Glomerular endothelial cell (primary cell): ENCODE measurements around the gene RNF126. TPM values are rescaled to one million over a fixed set of nuclear protein-coding genes. Genes with fewer than 3 reads are reported as not detected.
A peak's percentile ranks its signal among the peaks of the same experiment; 100 is the strongest.

ENCODE experiments used
- DNase-seq: peaks from one replicate; pipeline ENCODE4 v3.0.0-alpha.2; 2011; ENCODE audit warnings: low read depth, low spot score; ENCODE audit errors: extremely low read depth
- total RNA-seq: library from RNA; depleted of rRNA; stranded (reverse); fragments of >200 nt; gene quantifications from 2 replicates; pipeline ENCODE4 v1.2.3, GENCODE V29; 2015

RNF126 gene
- total RNA-seq, 1 donor from 2014 or later, result 86.3 TPM

DNA sequence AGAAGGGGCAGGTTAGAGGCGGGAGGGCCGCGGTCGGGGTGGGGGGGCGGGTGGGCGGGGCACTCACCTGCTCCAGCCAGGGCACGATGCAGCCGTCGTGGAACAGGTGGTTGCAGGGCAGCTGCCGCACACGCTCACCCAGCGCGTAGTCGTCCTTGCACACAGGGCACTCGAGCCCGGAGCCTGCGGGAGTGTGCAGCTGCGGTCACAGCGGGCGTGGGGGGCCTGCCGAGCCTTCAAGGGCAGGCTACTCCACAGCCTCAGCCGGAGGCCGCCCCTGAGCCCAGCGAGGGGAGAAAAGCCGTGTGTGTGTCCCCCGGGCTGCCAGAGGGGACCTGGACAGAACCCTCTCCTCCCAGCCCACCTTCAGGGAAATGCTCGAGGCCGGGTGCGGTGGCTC lies 14.7 kb downstream of the RNF126 start:
- DNase-seq, result no peak

DNA sequence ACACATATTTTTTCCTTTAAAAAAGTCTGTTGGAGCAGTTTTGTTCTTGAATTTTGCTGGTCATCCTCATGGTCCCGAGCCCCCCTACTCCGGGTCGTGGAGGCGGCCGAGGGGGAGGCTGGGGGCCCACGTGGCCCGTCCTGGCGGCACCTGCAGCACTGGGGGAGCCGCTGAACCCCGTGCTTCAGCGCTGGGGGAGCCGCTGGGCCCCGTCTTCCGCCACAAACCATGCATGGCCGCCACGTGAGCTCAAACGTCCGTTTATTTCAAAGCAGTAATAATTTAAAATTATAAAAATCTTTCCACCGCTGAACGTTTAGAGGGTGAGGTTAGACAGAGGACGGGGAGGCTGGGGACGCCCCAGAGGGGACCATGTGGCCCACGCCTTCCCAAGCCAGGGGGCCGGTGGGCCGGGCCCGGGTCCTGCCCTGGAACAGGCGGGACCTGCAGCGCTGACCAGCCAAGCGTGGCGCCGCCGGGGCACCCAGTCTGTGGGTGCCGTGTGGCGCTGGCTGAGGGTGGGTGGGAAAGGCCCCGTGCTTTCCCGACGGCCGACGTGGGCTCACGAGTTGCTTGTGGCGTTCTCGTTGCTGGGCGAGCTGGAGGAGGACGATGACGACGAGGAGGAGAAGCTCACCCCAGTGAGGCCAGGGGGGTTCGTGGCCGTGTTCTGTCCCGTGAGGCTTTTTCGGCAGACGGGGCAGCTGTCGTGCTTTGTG lies 15.3 kb downstream of the RNF126 start:
- DNase-seq, result no peak

DNA sequence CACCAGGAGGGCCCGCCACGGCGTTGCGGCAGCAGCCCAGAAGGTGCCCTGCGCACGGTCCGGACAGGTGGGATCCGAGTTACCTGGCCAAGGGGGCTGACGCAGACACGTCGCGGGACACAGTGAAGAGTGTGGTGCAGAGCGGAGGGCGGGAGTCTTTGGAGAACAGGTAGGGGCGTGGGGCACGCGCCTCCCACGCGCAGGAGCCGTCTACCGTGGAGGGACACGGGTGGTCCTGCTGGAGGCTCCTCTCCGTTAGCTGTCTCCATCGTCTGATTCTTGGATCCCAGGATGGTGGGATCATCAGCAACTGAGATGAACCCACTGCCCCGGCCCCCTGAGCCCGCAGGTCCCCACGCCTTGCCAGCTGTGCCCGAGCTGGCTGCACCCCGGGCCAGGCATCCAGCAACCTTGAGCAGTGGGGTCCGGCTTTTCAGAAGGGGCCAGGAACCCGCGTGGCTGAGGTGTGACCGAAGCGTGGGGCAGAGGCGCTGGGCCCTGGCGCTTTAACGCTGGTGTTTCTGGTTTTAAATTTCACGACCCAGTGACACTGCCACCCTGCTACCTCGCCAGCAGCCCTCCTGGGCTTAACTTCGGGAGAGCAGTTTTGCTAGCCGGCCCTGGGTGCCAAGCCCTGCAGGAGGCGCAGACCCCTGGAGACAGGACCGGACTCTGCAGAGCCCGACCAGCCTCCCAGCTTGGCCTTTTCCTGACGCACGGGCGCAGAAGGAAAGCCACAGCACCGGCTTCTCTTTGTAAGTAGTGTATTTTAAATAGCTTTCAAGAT lies 16.0 kb downstream of the RNF126 start:
- no peak for DNase-seq

DNA sequence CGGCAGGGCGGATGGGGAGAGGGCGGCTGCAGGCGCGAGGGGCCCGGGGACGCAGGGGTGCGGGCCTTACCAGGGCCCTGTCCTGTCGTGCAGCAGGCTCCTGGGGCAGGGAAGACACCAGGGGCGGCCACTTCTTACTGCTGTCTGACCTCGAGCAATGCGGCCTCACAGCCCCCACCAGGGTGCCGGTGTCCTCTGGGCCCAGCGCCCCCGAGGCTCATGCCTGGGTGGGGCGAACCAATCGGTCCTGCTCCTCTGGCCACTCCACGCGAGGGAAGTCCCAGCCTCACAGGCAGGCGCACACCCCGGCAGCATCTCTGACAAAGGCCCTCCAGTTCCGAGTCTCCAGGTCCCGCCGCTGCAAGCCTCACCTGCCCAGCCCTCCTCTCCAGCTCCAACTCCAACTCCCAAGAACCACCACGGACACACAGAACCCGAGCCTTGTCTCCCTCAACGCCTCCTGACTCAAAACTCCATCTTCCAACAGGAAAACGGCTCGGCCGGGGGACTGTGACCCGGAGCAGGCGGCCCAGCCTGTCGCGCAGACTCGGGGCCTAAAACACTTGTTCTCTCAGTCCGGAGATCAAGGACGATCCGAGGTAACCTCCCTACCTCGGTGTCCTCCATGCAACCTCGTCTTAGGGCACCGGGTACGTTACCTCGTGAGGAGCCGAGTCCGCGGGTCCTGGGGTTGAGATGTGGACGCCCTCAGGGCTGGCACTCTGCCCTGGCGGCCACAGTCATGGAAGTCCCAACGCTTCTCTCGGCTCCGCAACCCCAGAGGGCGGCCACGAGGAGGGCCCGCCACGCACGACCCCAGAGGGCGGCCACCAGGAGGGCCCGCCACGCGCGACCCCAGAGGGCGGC lies 16.9 kb downstream of the RNF126 start:
- no peak for DNase-seq

DNA sequence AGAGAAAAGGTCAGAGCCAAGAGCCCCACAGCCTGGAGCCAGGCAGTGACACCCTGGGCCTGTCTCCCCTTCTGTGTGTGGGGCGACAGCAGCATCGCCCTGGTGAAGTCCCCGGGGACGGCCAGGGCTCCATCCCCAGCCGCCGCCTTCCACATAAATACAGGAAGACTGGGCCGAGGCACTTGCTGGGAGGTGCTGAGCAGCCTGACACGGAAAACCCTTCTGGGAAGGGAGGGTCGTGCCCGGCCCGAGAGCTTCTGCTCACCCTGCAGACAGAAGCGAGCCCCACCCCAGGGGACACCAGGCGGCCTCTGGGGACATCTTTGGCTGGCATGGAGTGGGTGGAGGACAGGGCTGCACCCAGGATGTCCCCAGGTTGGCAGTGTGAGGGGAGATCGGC lies 18.2 kb downstream of the RNF126 start:
- no peak for DNase-seq

DNA sequence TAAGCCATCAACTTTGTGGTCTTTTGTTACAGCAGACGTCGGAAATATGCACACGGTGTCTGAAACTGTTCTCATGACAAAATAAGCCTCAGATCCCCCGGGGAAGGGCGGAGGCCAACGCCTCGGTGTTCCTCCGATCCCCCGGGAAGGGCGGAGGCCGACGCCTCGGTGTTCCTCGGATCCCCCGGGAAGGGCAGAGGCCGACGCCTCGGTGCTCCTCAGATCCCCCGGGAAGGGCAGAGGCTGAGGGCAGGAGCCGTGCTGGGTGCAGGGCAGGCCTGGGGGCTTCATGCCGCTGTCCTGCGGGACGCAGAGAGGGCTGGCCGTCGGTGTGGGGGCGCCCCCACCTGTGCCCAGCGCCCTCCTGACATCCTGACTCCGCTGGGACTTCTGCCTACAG lies 18.7 kb downstream of the RNF126 start:
- no peak for DNase-seq

DNA sequence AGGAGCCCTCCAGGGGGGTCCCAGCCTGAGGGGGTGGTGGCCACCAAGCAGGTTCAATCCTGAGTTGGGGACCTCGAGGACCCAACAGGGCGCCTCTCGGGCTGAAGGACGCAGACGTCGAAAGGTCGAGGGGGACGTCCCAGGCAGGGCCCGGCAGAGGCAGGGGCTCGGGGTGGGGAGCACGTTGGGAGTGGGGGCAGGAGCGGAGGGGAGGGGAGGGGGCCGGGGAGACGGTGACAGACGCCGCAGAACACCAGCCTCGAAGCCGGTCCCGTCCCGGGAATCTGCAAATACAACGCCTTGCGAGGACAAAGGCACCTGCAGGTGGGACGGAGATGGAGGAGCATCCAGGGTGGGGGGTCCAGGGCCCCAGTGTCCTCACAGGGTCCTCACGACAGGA lies 19.3 kb downstream of the RNF126 start:
- DNase-seq, result no peak

DNA sequence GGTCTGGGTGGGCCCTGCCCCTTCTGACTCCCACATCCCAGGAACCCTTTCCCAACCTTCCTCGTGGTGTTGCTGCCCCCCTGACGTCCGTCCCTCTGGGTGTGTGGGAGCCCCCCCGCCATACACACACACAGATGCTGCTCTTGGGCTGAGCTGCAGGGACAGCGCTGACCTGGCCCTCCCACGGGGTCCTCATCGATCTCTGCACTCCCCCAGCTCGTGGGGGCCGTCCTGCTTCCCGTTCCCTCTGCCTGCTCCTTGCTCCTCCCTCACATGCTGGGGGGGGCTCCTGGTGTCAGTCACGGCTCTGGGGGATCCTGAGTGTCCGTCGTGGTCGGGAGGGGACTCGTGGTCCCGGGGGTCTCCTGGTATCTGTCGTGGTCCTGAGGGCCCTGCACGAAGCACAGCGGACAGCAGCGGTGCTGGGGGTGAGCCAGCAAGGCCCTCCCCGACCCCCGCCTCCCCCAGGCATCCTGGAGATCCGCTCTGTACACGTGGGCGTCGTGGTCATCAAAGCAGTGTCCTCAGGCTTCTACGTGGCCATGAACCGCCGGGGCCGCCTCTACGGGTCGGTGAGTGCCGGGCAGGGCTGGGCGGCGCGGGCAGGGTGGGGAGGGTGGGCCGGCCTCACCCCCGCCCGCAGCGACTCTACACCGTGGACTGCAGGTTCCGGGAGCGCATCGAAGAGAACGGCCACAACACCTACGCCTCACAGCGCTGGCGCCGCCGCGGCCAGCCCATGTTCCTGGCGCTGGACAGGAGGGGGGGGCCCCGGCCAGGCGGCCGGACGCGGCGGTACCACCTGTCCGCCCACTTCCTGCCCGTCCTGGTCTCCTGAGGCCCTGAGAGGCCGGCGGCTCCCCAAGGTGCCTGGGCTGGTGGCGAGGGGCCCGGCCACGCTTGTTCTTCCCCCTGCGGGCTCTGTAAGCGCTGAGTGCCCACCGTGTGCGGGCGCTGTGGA lies 20.0 kb downstream of the RNF126 start:
- DNase-seq, result no peak

DNA sequence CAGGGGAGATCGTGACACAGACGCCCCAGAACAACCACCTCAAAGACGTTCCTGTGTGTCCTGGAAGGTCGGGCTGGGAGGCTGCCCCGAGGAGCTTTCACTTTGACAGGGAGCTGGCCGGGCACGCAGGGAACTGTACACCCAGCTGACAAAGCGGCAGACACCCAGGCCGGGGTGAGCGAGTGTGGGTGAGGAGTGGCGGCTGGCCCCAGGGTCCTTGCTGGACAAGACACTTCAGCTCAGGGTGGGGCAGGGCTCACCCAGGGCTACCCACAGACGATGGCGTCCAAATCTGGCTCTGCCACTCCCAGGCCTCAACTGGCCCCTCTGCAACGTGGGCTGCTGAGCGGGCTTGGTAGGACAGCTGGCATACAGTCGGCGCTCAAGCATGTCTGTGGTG lies 21.3 kb downstream of the RNF126 start:
- DNase-seq, result no peak

DNA sequence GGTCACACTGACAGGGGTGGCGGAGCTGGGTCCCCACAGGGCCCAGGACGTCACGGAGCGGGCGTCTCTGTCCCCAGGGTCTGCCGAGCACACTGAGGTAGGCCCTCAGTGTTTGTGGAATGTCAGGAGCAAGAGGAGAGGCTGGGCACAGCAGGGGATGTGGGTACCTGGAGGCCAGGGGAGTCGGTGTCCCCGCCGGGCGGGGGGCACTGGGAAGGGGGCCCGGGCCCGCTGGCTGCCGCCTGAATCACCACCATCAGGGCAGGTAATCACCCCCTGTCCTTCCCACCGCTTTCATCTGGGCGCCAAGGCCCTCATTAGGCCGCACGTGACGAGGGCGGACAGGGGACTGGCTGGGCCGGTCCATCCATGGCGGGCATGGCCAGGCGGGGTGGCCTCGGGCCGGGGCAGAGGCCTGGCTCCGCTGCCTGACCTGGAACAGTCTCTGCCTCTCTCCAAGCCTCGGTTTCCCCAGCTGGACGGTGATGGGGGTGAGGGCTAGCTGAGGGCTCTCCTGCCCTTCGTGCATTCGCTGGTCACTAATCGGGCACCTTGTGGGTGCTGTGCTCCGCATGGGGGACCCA lies 22.3 kb downstream of the RNF126 start:
- DNase-seq, result no peak

DNA sequence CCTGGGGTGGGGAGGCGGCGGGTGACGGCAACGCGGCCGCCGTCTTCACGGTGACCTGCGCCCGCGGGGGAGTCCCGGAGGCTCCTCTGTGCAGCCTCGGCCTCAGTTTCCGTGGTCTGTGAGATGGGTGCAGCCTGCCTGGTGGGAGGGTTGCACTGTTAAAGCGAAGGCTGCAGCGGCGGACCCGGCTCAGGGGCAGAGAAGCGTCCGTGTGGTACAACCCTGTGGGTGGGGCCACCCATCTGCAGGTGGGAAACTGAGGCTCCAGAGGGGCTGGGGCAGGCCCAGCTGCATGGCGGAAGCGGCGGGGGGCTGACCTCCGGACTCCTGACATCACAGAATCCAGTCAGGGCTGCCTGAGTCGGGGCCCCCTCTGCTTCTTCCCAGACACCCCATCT lies 22.9 kb downstream of the RNF126 start:
- DNase-seq, result no peak

DNA sequence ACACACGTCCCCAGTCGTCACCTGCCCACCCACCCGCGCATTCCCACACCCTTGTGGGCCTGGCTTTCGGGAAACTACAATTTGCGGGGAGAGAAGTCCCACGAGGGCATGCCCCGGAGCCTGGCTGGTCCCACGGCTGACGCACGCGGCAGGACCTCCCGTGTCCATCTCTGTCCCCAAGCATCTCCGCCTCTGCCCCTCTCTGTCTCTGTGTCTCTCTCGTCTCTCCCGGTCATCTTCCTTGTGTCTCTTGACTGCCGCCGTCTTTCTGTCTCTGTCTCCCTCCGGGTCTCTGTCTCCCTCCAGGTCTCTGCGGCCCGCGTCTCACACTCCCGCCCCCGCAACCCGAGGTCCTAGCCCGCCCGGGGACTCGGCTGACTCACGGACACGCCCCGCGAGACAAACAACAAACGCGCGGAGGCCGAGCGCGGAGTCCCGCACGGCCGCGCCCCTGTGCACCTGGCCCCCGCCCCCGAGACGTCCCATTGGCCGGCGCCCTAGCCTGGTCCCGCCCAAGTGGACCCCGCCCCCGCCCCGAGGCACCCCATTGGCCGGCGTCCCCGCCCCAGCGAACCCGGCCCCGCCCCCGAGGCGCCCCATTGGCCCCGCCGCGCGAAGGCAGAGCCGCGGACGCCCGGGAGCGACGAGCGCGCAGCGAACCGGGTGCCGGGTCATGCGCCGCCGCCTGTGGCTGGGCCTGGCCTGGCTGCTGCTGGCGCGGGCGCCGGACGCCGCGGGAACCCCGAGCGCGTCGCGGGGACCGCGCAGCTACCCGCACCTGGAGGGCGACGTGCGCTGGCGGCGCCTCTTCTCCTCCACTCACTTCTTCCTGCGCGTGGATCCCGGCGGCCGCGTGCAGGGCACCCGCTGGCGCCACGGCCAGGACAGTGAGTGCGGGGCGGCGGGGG lies 23.5 kb downstream of the RNF126 start, which contains the start of gene FGF22:
Gene FGF22 (plus strand): TSS at position 627 of the 908 bp plus-strand sequence. CDS start 47 bp downstream, at position 674.
- no peak for DNase-seq

DNA sequence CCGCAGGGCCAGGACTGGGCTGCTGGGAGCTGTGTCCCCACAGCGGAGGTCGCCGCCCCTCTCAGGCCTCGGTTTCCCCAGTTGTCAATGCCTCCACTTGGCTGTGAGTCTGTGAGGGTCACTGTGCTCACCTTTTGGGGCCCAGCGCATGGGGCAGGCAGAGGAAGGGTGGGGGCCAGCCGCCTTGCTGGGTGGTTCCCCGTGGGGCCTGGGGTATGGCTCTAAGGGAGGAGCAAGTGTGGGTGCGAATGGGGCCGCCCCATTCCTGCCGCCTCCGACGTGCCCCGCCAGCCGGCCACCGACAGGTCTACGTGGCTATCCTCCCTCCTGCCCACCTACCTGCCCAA lies 24.1 kb downstream of the RNF126 start:
- no peak for DNase-seq

DNA sequence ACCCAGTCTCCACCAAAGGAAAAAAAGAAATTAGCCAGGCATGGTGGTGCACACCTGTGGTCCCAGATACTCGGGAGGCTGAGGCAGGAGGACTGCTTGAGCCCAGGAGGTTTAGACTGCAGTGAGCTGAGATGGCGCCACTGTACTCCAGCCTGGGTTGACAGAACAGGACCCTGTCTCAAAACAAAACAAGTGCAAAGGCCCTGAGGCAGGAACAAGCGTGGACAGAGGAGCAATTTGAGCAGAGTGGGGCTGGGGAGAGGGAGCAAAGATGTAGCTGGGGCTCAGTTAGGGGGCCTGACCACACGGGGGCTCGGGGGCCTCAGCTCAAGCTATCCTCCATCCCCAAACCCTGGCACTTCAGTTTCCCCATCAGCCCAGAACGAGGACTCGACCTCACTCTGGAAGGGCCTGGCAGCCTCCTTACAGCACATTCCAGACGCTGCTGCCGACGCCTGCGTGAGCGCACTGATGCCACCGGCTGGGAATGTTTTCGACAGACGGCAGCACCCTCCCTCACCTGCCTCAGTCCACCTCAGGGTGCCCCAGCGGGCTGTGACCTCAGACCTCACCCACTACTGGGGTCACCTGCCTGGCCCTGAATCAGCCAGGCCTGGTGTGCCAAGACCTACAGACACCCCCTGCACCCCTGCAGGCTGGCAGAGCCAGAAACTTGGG lies 27.9 kb downstream of the RNF126 start:
- DNase-seq, result no peak

DNA sequence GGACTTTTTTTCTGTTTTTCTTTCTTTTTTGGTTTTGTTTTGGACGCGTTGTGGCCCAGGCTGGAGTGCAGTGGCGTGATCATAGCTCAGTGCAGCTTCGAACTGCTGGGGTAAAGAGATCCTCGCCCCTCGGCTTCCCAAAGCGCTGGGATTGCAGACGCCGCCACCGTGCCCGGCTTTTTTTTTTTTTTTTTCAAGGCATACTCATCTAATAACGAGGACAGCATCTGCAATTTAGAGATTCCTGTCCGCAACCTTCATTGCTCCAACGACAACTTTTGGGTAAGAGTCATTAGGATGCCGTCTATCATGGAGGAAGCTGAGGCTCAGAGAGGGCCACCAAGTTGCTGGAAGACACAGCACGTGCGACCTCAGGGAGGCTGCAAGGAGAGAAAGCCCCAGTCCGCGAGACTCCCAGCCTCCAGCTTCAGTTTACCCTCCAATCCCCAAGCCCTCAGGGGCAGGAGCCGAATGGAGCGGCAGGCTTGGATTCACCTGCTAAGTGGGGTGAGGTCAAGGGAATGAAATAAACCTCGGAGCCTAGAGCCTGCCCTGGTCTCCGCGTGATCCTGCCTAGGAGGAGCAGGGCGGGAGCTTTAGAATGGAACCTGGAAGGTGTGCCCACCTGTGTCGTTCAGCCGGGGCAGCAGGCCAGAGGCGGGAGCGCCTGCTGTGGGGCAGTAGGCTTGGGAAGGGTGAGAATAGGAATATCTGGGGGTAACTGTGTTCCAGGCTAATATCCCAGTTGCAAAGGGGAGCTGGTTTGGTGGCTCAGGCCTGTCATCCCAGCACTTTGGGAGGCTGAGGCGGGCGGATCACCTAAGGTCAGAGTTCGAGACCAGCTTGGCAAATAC lies 29.0 kb downstream of the RNF126 start:
- DNase-seq, result no peak

DNA sequence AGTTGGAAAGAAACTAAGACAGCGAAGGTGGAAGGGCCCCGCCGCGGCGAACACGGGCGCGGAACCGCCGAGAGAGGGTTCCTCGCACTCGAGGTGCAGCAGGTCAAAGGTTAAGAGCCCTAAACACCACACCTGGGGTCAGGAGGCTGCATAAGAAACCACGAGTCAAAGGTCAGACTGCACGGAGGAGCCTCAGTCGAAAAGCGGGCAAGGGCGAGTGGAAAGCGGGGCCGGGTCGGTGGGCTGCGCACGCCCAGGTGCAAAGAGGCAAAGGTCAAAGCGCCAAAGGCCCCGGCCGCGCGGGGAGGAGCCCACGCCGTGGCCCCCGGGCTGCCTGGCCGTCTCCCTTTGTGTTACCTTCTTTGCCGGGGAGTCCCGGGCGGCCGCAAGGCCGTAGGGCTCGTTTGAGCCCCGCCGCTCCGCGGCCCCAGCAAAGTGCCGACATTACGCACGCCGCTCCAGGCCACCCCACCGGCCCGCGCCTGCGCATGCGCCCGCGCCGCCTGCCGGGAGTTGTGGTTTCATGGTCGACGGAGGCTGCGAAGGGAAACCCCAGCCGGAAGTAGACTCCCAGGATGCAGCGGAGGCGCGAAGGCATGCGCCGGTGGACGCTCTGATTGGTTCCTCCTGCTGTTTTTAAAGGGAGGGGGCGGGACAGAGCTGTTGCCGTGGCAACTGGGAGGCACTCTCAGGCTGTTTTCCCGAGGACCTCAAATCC lies 29.8 kb downstream of the RNF126 start, which contains the start of gene POLRMT:
Gene POLRMT (minus strand): TSS at position 470 of the 718 bp plus-strand sequence. CDS start 25 bp downstream, at position 445.
- peak; percentile 83 for DNase-seq
